OCI-LY3 (cell line): ENCODE results near the gene NAA10.
A peak's percentile ranks its signal among the peaks of the same experiment; 100 is the strongest.

Experiments
- H2AFZ ChIP-seq: fragments of 200-600, 300-600 bp; shearing (Covaris generic); 2 replicates; pipeline ENCODE4 v1.6.0; 2014; ENCODE audit warnings: antibody characterized with exemption, low read depth, low read length
- H3K27ac ChIP-seq: fragments of 200-600, 300-600 bp; sonication (generic); 2 replicates; pipeline ENCODE4 v1.5.1; 2014; ENCODE audit warnings: mild to moderate bottlenecking, low read length, moderate library complexity, mixed read lengths
- H3K27me3 ChIP-seq: fragments of 200-600, 300-600 bp; sonication (generic); 2 replicates; pipeline ENCODE4 v1.6.1; 2014; ENCODE audit warnings: low read depth, low read length, mixed read lengths
- H3K36me3 ChIP-seq: fragments of 200-600, 300-600 bp; sonication (generic); replicated peaks from 2 replicates; pipeline ENCODE3; 2014; ENCODE audit warnings: low read depth, low read length, mixed read lengths
- H3K4me1 ChIP-seq: fragments of 300-600, 200-600 bp; sonication (generic); 2 replicates; pipeline ENCODE4 v1.6.1; 2014; ENCODE audit warnings: low read length, mixed read lengths
- H3K4me2 ChIP-seq: fragments of 200-600, 300-600 bp; sonication (generic); 2 replicates; pipeline ENCODE4 v1.6.1; 2014; ENCODE audit warnings: low read length, mixed read lengths
- H3K4me3 ChIP-seq: fragments of 300-600, 200-600 bp; sonication (generic); 2 replicates; pipeline ENCODE4 v1.5.1; 2014; ENCODE audit warnings: antibody characterized with exemption, mild to moderate bottlenecking, low read length, moderate library complexity
- H3K79me2 ChIP-seq: fragments of 300-600, 200-600 bp; shearing (Covaris generic); 2 replicates; pipeline ENCODE4 v1.6.1; 2014; ENCODE audit warnings: mild to moderate bottlenecking, low read length, mixed read lengths
- H3K9ac ChIP-seq: fragments of 300-600, 200-600 bp; shearing (Covaris generic); 2 replicates; pipeline ENCODE4 v1.6.0; 2014; ENCODE audit warnings: mild to moderate bottlenecking, low read length, moderate library complexity
- H3K9me3 ChIP-seq: fragments of 200-600, 300-600 bp; shearing (Covaris generic); 2 replicates; pipeline ENCODE4 v1.6.1; 2014; ENCODE audit warnings: low read length, mixed read lengths; ENCODE audit not compliant: insufficient read depth
- H4K20me1 ChIP-seq: fragments of 200-600, 300-600 bp; sonication (generic); 2 replicates; pipeline ENCODE4 v1.6.1; 2016; ENCODE audit warnings: low read length, mixed read lengths; ENCODE audit not compliant: insufficient read depth
- EZH2phosphoT487 ChIP-seq: fragments of 200-600 bp; shearing (Covaris generic); IDR thresholded peaks from 2 replicates; pipeline ENCODE4 v1.6.1; 2018; ENCODE audit warnings: antibody characterized with exemption, mixed run types, low read depth
- TF ChIP-seq, protein P1 (sequence below): fragments of 200-600, 300-600 bp; sonication (generic); IDR thresholded peaks from 2 replicates; pipeline ENCODE4 v1.5.1; 2014; ENCODE audit warnings: antibody characterized with exemption, low read length, low read depth

The NAA10 gene

DNA sequence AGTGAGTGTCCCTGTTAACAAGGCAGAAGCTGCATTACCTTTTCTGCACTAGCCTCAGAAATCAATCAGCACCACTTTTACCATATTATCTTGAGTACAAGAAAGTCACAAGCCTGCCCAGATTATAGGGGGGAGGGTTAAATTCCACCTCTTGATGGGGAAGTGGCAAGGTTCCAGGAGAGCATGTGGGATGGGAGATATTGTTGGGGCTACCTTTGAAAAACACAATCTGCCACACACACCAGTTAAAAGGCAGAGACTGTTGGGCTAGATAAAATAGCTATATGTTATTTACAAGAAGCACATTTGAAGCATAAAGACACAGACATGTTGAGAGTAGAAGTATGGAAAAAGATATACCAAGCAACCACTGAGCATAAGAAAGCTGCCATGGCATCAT is 36.9 kb downstream of the NAA10 start:
- Histone ChIP-seq H2AFZ (no peak overlapping the region), H3K9ac (no peak overlapping the region), H3K4me1 (peaks cover 35% of the 10 kb centered on the region), H3K79me2 (no peaks in the 10 kb centered on the region), H3K4me3 (no peak overlapping the region), H4K20me1 (no peaks in the 10 kb centered on the region), H3K27me3 (no peaks in the 10 kb centered on the region), H3K36me3 (no peaks in the 10 kb centered on the region), H3K9me3 (no peaks in the 10 kb centered on the region), H3K4me2 (no peak overlapping the region), H3K27ac (no peak overlapping the region)
- TF ChIP-seq EZH2phosphoT487, result no peak
- TF ChIP-seq, protein P1, sequence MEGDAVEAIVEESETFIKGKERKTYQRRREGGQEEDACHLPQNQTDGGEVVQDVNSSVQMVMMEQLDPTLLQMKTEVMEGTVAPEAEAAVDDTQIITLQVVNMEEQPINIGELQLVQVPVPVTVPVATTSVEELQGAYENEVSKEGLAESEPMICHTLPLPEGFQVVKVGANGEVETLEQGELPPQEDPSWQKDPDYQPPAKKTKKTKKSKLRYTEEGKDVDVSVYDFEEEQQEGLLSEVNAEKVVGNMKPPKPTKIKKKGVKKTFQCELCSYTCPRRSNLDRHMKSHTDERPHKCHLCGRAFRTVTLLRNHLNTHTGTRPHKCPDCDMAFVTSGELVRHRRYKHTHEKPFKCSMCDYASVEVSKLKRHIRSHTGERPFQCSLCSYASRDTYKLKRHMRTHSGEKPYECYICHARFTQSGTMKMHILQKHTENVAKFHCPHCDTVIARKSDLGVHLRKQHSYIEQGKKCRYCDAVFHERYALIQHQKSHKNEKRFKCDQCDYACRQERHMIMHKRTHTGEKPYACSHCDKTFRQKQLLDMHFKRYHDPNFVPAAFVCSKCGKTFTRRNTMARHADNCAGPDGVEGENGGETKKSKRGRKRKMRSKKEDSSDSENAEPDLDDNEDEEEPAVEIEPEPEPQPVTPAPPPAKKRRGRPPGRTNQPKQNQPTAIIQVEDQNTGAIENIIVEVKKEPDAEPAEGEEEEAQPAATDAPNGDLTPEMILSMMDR, result no peak

DNA sequence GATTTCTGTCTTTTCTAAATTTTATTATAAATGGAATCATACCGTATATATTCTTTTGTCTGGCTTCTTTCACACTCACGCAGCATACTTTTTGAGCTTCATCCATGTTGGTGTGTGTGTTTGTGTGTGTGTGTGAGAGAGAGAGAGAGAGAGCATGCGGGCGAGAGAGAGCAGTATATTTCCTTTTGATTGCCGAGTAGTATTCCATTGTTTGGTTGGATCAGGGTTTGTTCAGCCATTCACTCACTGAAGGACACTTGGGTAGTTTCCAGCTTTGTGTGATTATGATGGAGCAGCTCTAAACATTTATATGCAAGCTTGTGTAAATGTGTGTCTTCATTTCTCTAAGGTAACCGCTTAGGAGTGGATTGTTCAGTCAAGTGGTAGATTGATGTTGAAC is 45.7 kb downstream of the NAA10 start:
- Histone ChIP-seq H3K4me3 (no peak overlapping the region), H3K4me1 (peaks cover 69% of the 10 kb centered on the region), H3K9me3 (no peaks in the 10 kb centered on the region), H2AFZ (no peak overlapping the region), H3K4me2 (peak overlapping the region; percentile 81), H3K36me3 (no peaks in the 10 kb centered on the region), H3K79me2 (no peaks in the 10 kb centered on the region), H3K27ac (peak overlapping the region; percentile 86), H4K20me1 (no peaks in the 10 kb centered on the region; the same call in 1 of the 2 replicates), H3K27me3 (peaks cover 5% of the 10 kb centered on the region; the same call in 1 of the 2 replicates), H3K9ac (peak overlapping the region; percentile 25; the same call in 1 of the 2 replicates)
- TF ChIP-seq EZH2phosphoT487, result no peak
- TF ChIP-seq, protein P1, result no peak

DNA sequence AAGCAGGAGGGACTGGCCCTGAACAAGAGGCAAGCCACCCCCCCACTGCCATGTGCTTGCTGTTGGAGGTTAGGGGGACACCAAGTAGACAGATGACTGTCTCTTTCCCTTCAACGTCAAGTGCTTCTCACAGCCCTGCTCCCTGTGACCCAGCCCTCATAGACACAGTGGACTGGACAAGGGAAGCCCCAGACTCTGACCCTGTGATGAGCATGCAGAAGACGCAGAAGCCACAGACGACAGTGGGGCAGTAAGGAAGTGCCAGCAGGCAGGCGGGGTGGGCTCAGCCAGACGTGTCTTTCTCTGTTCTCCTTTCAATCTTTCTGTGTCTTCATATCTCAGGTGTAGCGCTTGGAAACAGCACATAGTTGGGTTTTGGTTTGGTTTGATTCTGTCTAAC is 46.5 kb downstream of the NAA10 start:
- peaks cover 69% of the 10 kb centered on the region for H3K4me1 ChIP-seq
- TF ChIP-seq, protein P1, result no peak
- no peak for TF ChIP-seq EZH2phosphoT487
- H3K36me3 ChIP-seq, result no peaks in the 10 kb centered on the region
- H3K79me2 ChIP-seq, result no peaks in the 10 kb centered on the region
- no peak overlapping the region for H2AFZ ChIP-seq
- peak overlapping the region; percentile 81 for H3K4me2 ChIP-seq
- peak overlapping the region; percentile 86 for H3K27ac ChIP-seq
- no peaks in the 10 kb centered on the region for H3K9me3 ChIP-seq
- H3K4me3 ChIP-seq, result peak overlapping the region; percentile 50
- peak overlapping the region; percentile 57; the same call in 1 of the 2 replicates for H3K9ac ChIP-seq
- peaks cover 5% of the 10 kb centered on the region; the same call in 1 of the 2 replicates for H3K27me3 ChIP-seq
- no peaks in the 10 kb centered on the region; the same call in 1 of the 2 replicates for H4K20me1 ChIP-seq

DNA sequence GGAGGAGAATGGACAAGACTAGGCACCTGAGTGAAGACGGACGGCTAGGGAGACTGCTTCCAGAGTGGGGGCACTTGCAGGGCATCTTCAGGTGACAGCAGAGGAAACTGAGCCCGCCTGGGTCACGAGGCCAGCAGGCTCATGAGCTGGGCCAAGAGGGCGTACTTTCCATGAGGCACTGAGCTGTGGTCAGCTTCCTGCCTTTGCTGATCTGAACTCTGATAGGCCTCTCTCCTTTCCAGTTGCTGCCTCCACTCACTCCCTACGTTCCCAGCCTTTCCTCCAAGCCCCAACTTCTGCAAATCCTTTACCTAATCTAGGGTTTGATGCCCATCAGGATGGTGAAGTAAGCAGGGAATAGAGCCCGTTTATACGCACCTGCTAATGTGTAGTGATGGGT is 47.5 kb downstream of the NAA10 start:
- Histone ChIP-seq H3K4me2 (peak overlapping the region; percentile 81), H3K27ac (peak overlapping the region; percentile 86), H3K27me3 (peaks cover 5% of the 10 kb centered on the region; the same call in 1 of the 2 replicates), H3K9ac (0 out of 2 replicates have a peak overlapping the region, but pooled peaks have one; percentile 57), H2AFZ (no peak overlapping the region), H3K79me2 (no peaks in the 10 kb centered on the region), H3K4me3 (peak overlapping the region; percentile 50; the same call in 1 of the 2 replicates), H3K4me1 (peaks cover 70% of the 10 kb centered on the region), H3K9me3 (no peaks in the 10 kb centered on the region), H4K20me1 (peaks cover 2% of the 10 kb centered on the region; the same call in 1 of the 2 replicates), H3K36me3 (no peaks in the 10 kb centered on the region)
- no peak for TF ChIP-seq EZH2phosphoT487
- TF ChIP-seq, protein P1, result no peak
